Measurements from ENCODE around the gene DEFB128.

- TF ChIP-seq CTCF (IDR thresholded peaks at IDR 0.05; ENCODE audit: insufficient read depth, low read depth, low read length) (no peak), EZH2 (IDR thresholded peaks at IDR 0.05; ENCODE audit: insufficient read depth, low read length) (no peak)
Measured at GRCh38 chr20:142290-142689, 47.2 kb downstream of the DEFB128 start, which contains the start of gene DEFB126.

Data from astrocyte (in vitro differentiated cells and primary cell).